Duodenal mucosa (tissue), 2 donors: ENCODE measurements around the gene SYNJ1.

Experiments used
- H3K27ac ChIP-seq: one replicate; pipeline ENCODE4 v1.7.0; 2013; ENCODE audit warnings: low read depth, low read length
- H3K27me3 ChIP-seq, 2 donors: one replicate each; pipeline ENCODE4 v1.7.0; 2013; ENCODE audit warnings: low read length in 2 of 2, control low read depth in 1 of 2; ENCODE audit not compliant: insufficient read depth in 2 of 2, control insufficient read depth in 1 of 2
- H3K36me3 ChIP-seq, 2 donors: one replicate each; pipeline ENCODE4 v1.7.0; 2013; ENCODE audit warnings: low read length in 2 of 2, control low read depth in 1 of 2; ENCODE audit not compliant: insufficient read depth in 2 of 2, control insufficient read depth in 1 of 2
- H3K4me1 ChIP-seq, 2 donors: one replicate each; pipeline ENCODE4 v1.7.0; 2013; ENCODE audit warnings: low read length in 2 of 2, control low read depth in 1 of 2; ENCODE audit not compliant: insufficient read depth in 2 of 2, control insufficient read depth in 1 of 2
- H3K4me3 ChIP-seq, 2 donors: one replicate each; pipeline ENCODE4 v1.7.0; 2013; ENCODE audit warnings: low read length in 2 of 2, low read depth in 1 of 2
- H3K9ac ChIP-seq, 2 donors: one replicate each; pipeline ENCODE4 v1.7.0; 2013; ENCODE audit warnings: low read length in 2 of 2, low read depth in 1 of 2
- H3K9me3 ChIP-seq, 2 donors: one replicate each; pipeline ENCODE4 v1.7.0; 2013; ENCODE audit warnings: low read length in 2 of 2, control low read depth in 1 of 2; ENCODE audit not compliant: control insufficient read depth in 1 of 2

SYNJ1 gene

GRCh38 chr21:32590130-32590529 lies 137.7 kb downstream of the SYNJ1 start:
- Histone ChIP-seq H3K9me3 (no peaks in the 10 kb centered on the region), H3K27me3 (no peaks in the 10 kb centered on the region), H3K4me3 (no peak overlapping the region), H3K4me1 (peaks cover 0 to 5% of the 10 kb centered on the region in 2 donors), H3K27ac (no peak overlapping the region), H3K36me3 (no peaks in the 10 kb centered on the region), H3K9ac (no peak overlapping the region)

GRCh38 chr21:32587651-32588050 lies 140.2 kb downstream of the SYNJ1 start:
- Histone ChIP-seq H3K9ac (no peak overlapping the region), H3K4me1 (no peaks in the 10 kb centered on the region), H3K27me3 (no peaks in the 10 kb centered on the region), H3K4me3 (no peak overlapping the region), H3K27ac (no peak overlapping the region), H3K9me3 (no peaks in the 10 kb centered on the region), H3K36me3 (no peaks in the 10 kb centered on the region)

DNA sequence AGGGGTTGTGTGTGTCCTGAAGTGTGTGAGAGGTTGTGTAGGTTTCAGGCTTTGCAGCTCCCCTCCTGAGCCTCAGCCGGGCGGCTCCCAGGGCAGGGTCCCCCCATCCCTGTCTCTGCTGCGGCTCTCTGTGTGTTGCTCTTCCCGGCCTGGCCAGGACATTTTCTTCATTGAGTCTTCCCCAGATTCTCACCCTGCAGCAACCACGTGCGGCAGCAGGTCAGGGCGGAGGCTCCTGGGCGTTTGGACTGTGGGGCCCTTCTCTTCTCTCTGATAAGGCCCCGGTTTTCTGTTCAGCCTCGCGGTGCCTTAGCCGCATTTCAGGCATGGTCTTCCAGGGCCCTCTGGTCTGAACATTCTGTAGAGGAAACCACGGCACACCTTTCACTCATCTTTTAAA lies 140.7 kb downstream of the SYNJ1 start:
- Histone ChIP-seq H3K9ac (no peak overlapping the region), H3K36me3 (no peaks in the 10 kb centered on the region), H3K27me3 (no peaks in the 10 kb centered on the region), H3K4me1 (no peaks in the 10 kb centered on the region), H3K9me3 (no peaks in the 10 kb centered on the region), H3K27ac (no peak overlapping the region), H3K4me3 (no peak overlapping the region)

- Histone ChIP-seq H3K9ac (no peak overlapping the region), H3K4me1 (no peaks in the 10 kb centered on the region), H3K4me3 (no peak overlapping the region), H3K9me3 (no peaks in the 10 kb centered on the region), H3K36me3 (no peaks in the 10 kb centered on the region), H3K27ac (no peak overlapping the region), H3K27me3 (no peaks in the 10 kb centered on the region)
Observed at GRCh38 chr21:32585970-32586369, 141.8 kb downstream of the SYNJ1 start.

- Histone ChIP-seq H3K9ac (no peak within 1 kb of the TSS), H3K4me1 (no peaks in the 10 kb centered on the region), H3K27me3 (no peaks in the 10 kb centered on the region), H3K27ac (no peak within 1 kb of the TSS), H3K9me3 (no peaks in the 10 kb centered on the region), H3K36me3 (no peaks in the 10 kb centered on the region), H3K4me3 (no peak within 1 kb of the TSS)
Observed at GRCh38 chr21:32585042-32585710, 142.6 kb downstream of the SYNJ1 start, which contains the start of gene TCP10L. Gene TCP10L, minus strand, starts transcription at chr21:32585523. Its CDS starts 1,219 bp downstream, at chr21:32584304.

DNA sequence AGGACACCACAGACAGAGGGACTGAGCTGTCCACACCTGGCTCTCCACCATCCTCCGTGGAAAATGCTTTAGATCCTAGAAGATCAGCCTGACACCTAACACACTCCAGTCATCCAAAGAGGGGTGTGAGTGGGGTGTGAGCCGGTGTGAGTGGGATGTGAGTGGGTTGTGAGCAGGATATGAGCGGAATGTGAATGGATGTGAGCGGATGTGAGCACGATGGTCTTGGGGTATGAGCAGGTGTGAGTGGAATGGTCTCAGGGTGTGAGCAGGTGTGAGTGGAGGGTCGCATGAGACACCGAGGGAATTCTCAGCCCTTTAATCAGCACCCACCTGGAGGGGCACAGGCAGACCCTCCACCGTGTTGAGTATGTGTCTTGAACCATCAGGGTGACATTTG lies 143.3 kb downstream of the SYNJ1 start:
- Histone ChIP-seq H3K36me3 (no peaks in the 10 kb centered on the region), H3K4me1 (no peaks in the 10 kb centered on the region), H3K9ac (no peak overlapping the region), H3K27me3 (no peaks in the 10 kb centered on the region), H3K27ac (no peak overlapping the region), H3K9me3 (no peaks in the 10 kb centered on the region), H3K4me3 (no peak overlapping the region)

DNA sequence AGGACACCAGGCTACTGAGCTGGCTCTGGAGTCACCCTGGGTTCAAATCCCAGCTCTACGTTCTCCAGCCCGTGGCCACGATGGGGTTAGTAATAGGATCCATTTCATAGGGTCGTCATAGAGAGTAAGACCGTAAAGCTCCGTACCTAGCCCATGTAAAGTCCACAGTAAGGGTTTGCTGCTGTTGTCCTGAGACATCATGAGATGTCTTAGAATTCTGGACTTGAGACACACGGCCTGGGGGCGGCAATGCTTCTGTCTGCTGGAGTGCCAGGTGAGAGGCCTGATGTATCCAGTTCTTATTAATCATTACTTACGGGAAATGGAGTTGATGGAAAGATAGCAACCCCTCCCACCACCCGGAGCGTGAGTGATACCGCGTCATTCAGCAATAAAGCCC lies 146.1 kb downstream of the SYNJ1 start:
- H3K4me3 ChIP-seq = no peak overlapping the region
- no peak overlapping the region for H3K9ac ChIP-seq

GRCh38 chr21:32580949-32581348 lies 146.9 kb downstream of the SYNJ1 start:
- Histone ChIP-seq H3K36me3 (no peaks in the 10 kb centered on the region), H3K4me3 (no peak overlapping the region), H3K9ac (no peak overlapping the region), H3K4me1 (no peaks in the 10 kb centered on the region), H3K27ac (no peak overlapping the region), H3K27me3 (no peaks in the 10 kb centered on the region), H3K9me3 (no peaks in the 10 kb centered on the region)

More for the DNA sequence above, 146.1 kb downstream of the SYNJ1 start:
- no peaks in the 10 kb centered on the region for H3K27me3 ChIP-seq
- H3K4me1 ChIP-seq = no peaks in the 10 kb centered on the region
- no peak overlapping the region for H3K27ac ChIP-seq
- no peaks in the 10 kb centered on the region for H3K9me3 ChIP-seq
- no peaks in the 10 kb centered on the region for H3K36me3 ChIP-seq
